HCT116 (cell line): ENCODE measurements around the gene TMEM164. TPM values are rescaled to one million over a fixed set of nuclear protein-coding genes. Genes with fewer than 3 reads are reported as not detected.

Experiments
- ATAC-seq: fragments of 200-7000 bp; cut with Tn5 transposase; 2 replicates; pipeline ENCODE4 v1.9.1; 2020; ENCODE audit warnings: mild to moderate bottlenecking, moderate library complexity
- BruUV-seq: library from RNA; stranded (reverse); fragments of 400-500 nt; replicated peaks from 2 replicates; lab custom pipeline; 2021; lab: Mats Ljungman, UMichigan
- CTCF ChIA-PET: fragments of 300-600 bp; sonication (Branson Sonifier 250); formaldehyde crosslinking; loops from one replicate; lab custom pipeline; 2021; ENCODE audit warnings: antibody characterized with exemption; lab: Charles Lee
- POLR2A ChIA-PET: fragments of 300-600, 350-600 bp; sonication (Branson Sonifier 250); formaldehyde crosslinking; loops from one replicate; lab custom pipeline; 2021; ENCODE audit warnings: antibody characterized with exemption; lab: Charles Lee
- RAD21 ChIA-PET, 2 experiments: fragments of 300-600 bp; sonication (Branson Sonifier 250); formaldehyde crosslinking; loops; one replicate each; lab custom pipeline; 2023; ENCODE audit warnings: low total read pairs in 2 of 2; ENCODE audit not compliant: uncharacterized antibody in 2 of 2, unreplicated experiment in 2 of 2, low non-redundant PET in 1 of 2; lab: Charles Lee
- DNase-seq: peaks from one replicate; pipeline ENCODE4 v3.0.0-alpha.2; 2010; ENCODE audit warnings: low read depth, low spot score
- H2AFZ ChIP-seq: fragments of 200-600 bp; shearing (Covaris generic), sonication (generic); 2 replicates; pipeline ENCODE4 v1.6.1; 2017; ENCODE audit warnings: low read depth, mixed run types, mixed read lengths, antibody characterized with exemption, low read length; ENCODE audit not compliant: poor library complexity, severe bottlenecking
- H3K27ac ChIP-seq: 2 replicates; pipeline ENCODE4 v1.5.1; 2012; ENCODE audit warnings: low read depth, low read length
- H3K27me3 ChIP-seq: fragments of 200-600 bp; sonication (generic); 2 replicates; pipeline ENCODE4 v1.6.1; 2016; ENCODE audit warnings: mixed run types, low read length, mixed read lengths; ENCODE audit not compliant: insufficient read depth
- H3K36me3 ChIP-seq, 2 experiments: fragments of 200-500 bp in 1 of 2; fragments of 200-600 bp in 1 of 2; sonication (Bioruptor generic) in 1 of 2; sonication (generic) in 1 of 2; 2 replicates each; pipeline versions ENCODE4 v1.5.1 to v1.6.1; 2014 to 2016; ENCODE audit warnings: low read length in 2 of 2, inconsistent platforms in 1 of 2, mixed read lengths in 1 of 2, mixed run types in 1 of 2; ENCODE audit not compliant: insufficient read depth in 2 of 2, control insufficient read depth in 1 of 2
- H3K4me1 ChIP-seq, 2 experiments: fragments of 200-600 bp in 1 of 2; sonication (generic) in 1 of 2; 2 replicates each; pipeline versions ENCODE4 v1.5.1 to v1.6.1; 2012 to 2017; ENCODE audit warnings: low read length in 2 of 2, inconsistent platforms in 1 of 2, mild to moderate bottlenecking in 1 of 2, mixed read lengths in 1 of 2, mixed run types in 1 of 2, moderate library complexity in 1 of 2; ENCODE audit not compliant: insufficient read depth in 2 of 2, control insufficient read depth in 1 of 2
- H3K4me2 ChIP-seq: fragments of 200-600 bp; sonication (generic); 2 replicates; pipeline ENCODE4 v1.6.1; 2017; ENCODE audit warnings: mixed run types, low read length, mixed read lengths
- H3K4me3 ChIP-seq, 2 experiments: fragments of 200-600 bp in 1 of 2; sonication (generic) in 1 of 2; replicated peaks in 1 of 2; 2 replicates each; pipeline ENCODE4 v1.5.1; 2011 to 2016; ENCODE audit warnings: low read length in 2 of 2, control low read depth in 1 of 2, low read depth in 1 of 2, mild to moderate bottlenecking in 1 of 2, mixed read lengths in 1 of 2, mixed run types in 1 of 2
- H3K79me2 ChIP-seq: fragments of 200-600 bp; sonication (generic); 2 replicates; pipeline ENCODE4 v1.6.1; 2017; ENCODE audit warnings: mild to moderate bottlenecking, mixed run types, low read length, moderate library complexity, mixed read lengths; ENCODE audit not compliant: insufficient read depth
- H3K9ac ChIP-seq: fragments of 200-600 bp; sonication (generic); 2 replicates; pipeline ENCODE4 v1.6.1; 2016; ENCODE audit warnings: low read length, mixed read lengths
- H3K9me2 ChIP-seq: fragments of 200-600 bp; sonication (generic), shearing (Covaris generic); 2 replicates; pipeline ENCODE4 v1.6.1; 2017; ENCODE audit warnings: mixed run types, mild to moderate bottlenecking, moderate library complexity; ENCODE audit not compliant: insufficient read depth
- H3K9me3 ChIP-seq, 2 experiments: fragments of 200-500 bp in 1 of 2; fragments of 200-600 bp in 1 of 2; sonication (Bioruptor generic) in 1 of 2; sonication (generic) in 1 of 2; 2 replicates each; pipeline ENCODE4 v1.6.1; 2014 to 2017; ENCODE audit warnings: low read length in 2 of 2, mixed read lengths in 2 of 2, inconsistent platforms in 1 of 2, low read depth in 1 of 2, mild to moderate bottlenecking in 1 of 2, mixed run types in 1 of 2, moderate library complexity in 1 of 2; ENCODE audit not compliant: control insufficient read depth in 1 of 2, insufficient read depth in 1 of 2
- H4K20me1 ChIP-seq: fragments of 200-600 bp; sonication (generic), shearing (Covaris generic); 2 replicates; pipeline ENCODE4 v1.6.1; 2017; ENCODE audit warnings: mixed run types, mild to moderate bottlenecking, moderate library complexity; ENCODE audit not compliant: insufficient read depth
- ELF1 ChIP-seq: IDR thresholded peaks from 2 replicates; pipeline ENCODE4 v1.6.1; 2012; ENCODE audit warnings: low read depth, borderline replicate concordance
- EZH2phosphoT487 ChIP-seq: fragments of 200-600 bp; IDR thresholded peaks from 2 replicates; pipeline ENCODE4 v1.6.1; 2018; ENCODE audit warnings: antibody characterized with exemption, borderline replicate concordance
- FOSL1 ChIP-seq: IDR thresholded peaks from 2 replicates; pipeline ENCODE4 v1.6.1; 2012; ENCODE audit warnings: low read depth
- JUND ChIP-seq: IDR thresholded peaks from 2 replicates; pipeline ENCODE4 v1.6.1; 2012
- POLR2A ChIP-seq: IDR thresholded peaks from 2 replicates; pipeline ENCODE4 v1.7.0; 2011; ENCODE audit warnings: borderline replicate concordance; ENCODE audit not compliant: insufficient read depth, insufficient read length; ENCODE audit errors: extremely low read depth
- POLR2AphosphoS5 ChIP-seq: IDR thresholded peaks from 2 replicates; pipeline ENCODE4 v1.6.1; 2011; ENCODE audit warnings: mild to moderate bottlenecking, low read depth, low read length, moderate library complexity
- RAD21 ChIP-seq: IDR thresholded peaks from 2 replicates; pipeline ENCODE4 v1.6.1; 2012; ENCODE audit warnings: low read depth, mild to moderate bottlenecking
- SRF ChIP-seq: IDR thresholded peaks from 2 replicates; pipeline ENCODE4 v1.6.1; 2012; ENCODE audit warnings: low read depth
- TCF7L2 ChIP-seq: IDR thresholded peaks from 2 replicates; pipeline ENCODE4 v1.7.0; 2011; ENCODE audit warnings: borderline replicate concordance, inconsistent platforms; ENCODE audit not compliant: insufficient read depth, insufficient read length; ENCODE audit errors: extremely low read depth
- YY1 ChIP-seq: IDR thresholded peaks from 2 replicates; pipeline ENCODE4 v1.6.1; 2011; ENCODE audit warnings: low read length, low read depth, moderate library complexity, mild to moderate bottlenecking; ENCODE audit not compliant: insufficient replicate concordance; ENCODE audit errors: extremely low read depth
- ZNF274 ChIP-seq: fragments of 200-500 bp; sonication (Bioruptor generic); IDR thresholded peaks from 2 replicates; pipeline ENCODE4 v1.6.1; 2014; ENCODE audit warnings: mild to moderate bottlenecking, low read depth, low read length, inconsistent platforms
- intact Hi-C: fragments of 100-400 bp; cut with micrococcal nuclease; formaldehyde crosslinking; loops from 2 replicates; pipeline ENCODE4 v1.10.0; 2022
- total RNA-seq: library from RNA; stranded (reverse); gene quantifications from one replicate; pipeline ENCODE4 v1.2.1, GENCODE V29; 2021; ENCODE audit not compliant: unreplicated experiment
- TF ChIP-seq, protein P1 (sequence below): IDR thresholded peaks from 2 replicates; pipeline ENCODE4 v1.6.1; 2012; ENCODE audit warnings: low read depth
- TF ChIP-seq, protein P2 (sequence below): IDR thresholded peaks from 2 replicates; pipeline ENCODE4 v1.6.1; 2012

TMEM164 gene
- total RNA-seq, 1 experiment from 2014 or later = 18.7 TPM

DNA sequence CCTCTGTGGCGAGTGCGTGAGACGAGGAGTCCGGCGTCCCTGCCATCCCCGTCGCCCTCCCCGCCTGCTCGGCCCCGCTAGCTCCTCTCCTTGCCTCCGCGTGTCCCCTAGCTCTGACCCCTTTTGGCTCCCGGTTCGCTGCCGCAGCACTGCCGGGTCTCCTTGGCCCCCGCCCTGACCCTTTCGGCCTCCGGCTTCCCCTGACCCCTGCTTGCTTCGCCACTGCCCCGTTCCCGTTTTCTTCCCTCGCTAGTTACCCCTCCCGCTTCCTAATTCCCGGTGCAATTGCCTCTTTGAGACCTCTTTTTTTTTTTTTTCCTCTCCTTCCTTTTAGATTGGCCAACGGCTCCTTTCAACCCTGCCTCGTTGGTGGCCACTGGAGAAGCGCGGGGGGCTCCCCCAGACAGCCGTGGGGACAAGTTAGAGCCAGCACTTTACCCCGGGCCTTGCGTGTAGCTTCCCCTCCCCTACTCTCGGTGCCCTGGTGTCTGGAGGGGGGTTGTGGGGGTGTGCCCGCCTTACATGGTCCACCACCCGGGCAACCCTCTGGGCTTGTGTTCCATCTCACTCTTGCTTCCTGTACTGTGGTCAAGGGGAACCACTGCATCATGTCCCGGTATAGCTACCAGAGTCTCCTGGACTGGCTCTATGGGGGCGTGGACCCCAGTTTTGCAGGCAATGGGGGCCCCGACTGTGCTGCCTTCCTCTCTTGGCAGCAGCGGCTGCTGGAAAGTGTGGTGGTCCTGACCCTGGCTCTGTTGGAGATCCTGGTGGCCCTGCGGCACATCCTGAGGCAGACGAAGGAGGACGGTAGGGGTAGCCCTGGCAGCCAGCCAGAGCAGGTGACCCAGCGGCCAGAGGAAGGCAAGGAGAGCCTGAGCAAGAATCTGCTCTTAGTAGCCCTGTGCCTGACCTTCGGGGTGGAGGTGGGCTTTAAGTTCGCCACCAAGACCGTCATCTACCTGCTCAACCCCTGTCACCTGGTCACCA is 548 bp downstream of the TMEM164 start:
- RAD21 ChIA-PET = no interaction called here
- intact Hi-C loops = no loop called here
- peaks cover 3 to 23% of the 10 kb centered on the region in 2 experiments; a peak in 2 of 4 replicates for H3K4me1 ChIP-seq
- H3K9me2 ChIP-seq = no peaks in the 10 kb centered on the region
- peak overlapping the region; percentile 33; the same call in 1 of the 2 replicates for H3K27ac ChIP-seq
- H2AFZ ChIP-seq = no peak overlapping the region
- no peaks in the 10 kb centered on the region for H3K27me3 ChIP-seq
- H3K36me3 ChIP-seq = no peaks in the 10 kb centered on the region
- TF ChIP-seq FOSL1 = no peak
- no peak for TF ChIP-seq ELF1
- no peak for TF ChIP-seq TCF7L2
- no peak for TF ChIP-seq EZH2phosphoT487
- TF ChIP-seq YY1 = no peak
- TF ChIP-seq JUND = no peak
- no peak for TF ChIP-seq ZNF274
- TF ChIP-seq, protein P1, sequence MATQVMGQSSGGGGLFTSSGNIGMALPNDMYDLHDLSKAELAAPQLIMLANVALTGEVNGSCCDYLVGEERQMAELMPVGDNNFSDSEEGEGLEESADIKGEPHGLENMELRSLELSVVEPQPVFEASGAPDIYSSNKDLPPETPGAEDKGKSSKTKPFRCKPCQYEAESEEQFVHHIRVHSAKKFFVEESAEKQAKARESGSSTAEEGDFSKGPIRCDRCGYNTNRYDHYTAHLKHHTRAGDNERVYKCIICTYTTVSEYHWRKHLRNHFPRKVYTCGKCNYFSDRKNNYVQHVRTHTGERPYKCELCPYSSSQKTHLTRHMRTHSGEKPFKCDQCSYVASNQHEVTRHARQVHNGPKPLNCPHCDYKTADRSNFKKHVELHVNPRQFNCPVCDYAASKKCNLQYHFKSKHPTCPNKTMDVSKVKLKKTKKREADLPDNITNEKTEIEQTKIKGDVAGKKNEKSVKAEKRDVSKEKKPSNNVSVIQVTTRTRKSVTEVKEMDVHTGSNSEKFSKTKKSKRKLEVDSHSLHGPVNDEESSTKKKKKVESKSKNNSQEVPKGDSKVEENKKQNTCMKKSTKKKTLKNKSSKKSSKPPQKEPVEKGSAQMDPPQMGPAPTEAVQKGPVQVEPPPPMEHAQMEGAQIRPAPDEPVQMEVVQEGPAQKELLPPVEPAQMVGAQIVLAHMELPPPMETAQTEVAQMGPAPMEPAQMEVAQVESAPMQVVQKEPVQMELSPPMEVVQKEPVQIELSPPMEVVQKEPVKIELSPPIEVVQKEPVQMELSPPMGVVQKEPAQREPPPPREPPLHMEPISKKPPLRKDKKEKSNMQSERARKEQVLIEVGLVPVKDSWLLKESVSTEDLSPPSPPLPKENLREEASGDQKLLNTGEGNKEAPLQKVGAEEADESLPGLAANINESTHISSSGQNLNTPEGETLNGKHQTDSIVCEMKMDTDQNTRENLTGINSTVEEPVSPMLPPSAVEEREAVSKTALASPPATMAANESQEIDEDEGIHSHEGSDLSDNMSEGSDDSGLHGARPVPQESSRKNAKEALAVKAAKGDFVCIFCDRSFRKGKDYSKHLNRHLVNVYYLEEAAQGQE = no peak
- TF ChIP-seq SRF = no peak
- TF ChIP-seq RAD21 = no peak
- TF ChIP-seq, protein P2, sequence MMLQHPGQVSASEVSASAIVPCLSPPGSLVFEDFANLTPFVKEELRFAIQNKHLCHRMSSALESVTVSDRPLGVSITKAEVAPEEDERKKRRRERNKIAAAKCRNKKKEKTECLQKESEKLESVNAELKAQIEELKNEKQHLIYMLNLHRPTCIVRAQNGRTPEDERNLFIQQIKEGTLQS = no peak
- TF ChIP-seq POLR2A = no peak
- TF ChIP-seq POLR2AphosphoS5 = no peak
- H3K9me3 ChIP-seq = no peaks in the 10 kb centered on the region
- DNase-seq (no peak), ATAC-seq (no peak)
- H4K20me1 ChIP-seq = no peaks in the 10 kb centered on the region
- H3K9ac ChIP-seq = peak overlapping the region; percentile 69
- H3K4me3 ChIP-seq = peak overlapping the region; percentile 61 to 62
- CTCF ChIA-PET = no interaction called here
- peak overlapping the region; percentile 80 for H3K4me2 ChIP-seq
- BruUV-seq = no TSS peak
- POLR2A ChIA-PET = interaction anchor here (1.1 kb wide), 1 partner anchor 24 kb away, joined by 7 read pairs; no protein-coding TSS in a partner anchor
- no peaks in the 10 kb centered on the region; the same call in 1 of the 2 replicates for H3K79me2 ChIP-seq
